GM23248 (cell line): ENCODE measurements around the gene FBXO42.

ENCODE experiments used
- EZH2 ChIP-seq: fragments of 200-600 bp; sonication (generic); IDR thresholded peaks from 2 replicates; pipeline ENCODE4 v1.6.1; 2018; ENCODE audit warnings: antibody characterized with exemption, mild to moderate bottlenecking; ENCODE audit not compliant: insufficient read depth, poor library complexity, severe bottlenecking
- EZH2phosphoT487 ChIP-seq: fragments of 200-600 bp; sonication (generic); IDR thresholded peaks from 2 replicates; pipeline ENCODE4 v1.6.1; 2018; ENCODE audit warnings: antibody characterized with exemption, moderate library complexity, mild to moderate bottlenecking, low read depth; ENCODE audit not compliant: insufficient read depth

GRCh38 chr1:16251381-16251780 lies 100.9 kb downstream of the FBXO42 start:
- TF ChIP-seq EZH2 = no peak
- TF ChIP-seq EZH2phosphoT487 = no peak
